Mesenchymal stem cell (in vitro differentiated cells and primary cell): ENCODE results near the gene TMEM182.

Experiments
- DNase-seq: peaks from one replicate; pipeline ENCODE4 v3.0.0-alpha.2; 2013
- H2AFZ ChIP-seq: one replicate; pipeline ENCODE4 v1.6.1; 2013; ENCODE audit warnings: low read depth, mild to moderate bottlenecking, control low read depth, inconsistent platforms, low read length, moderate library complexity
- H2AK5ac ChIP-seq: 2 replicates; pipeline ENCODE4 v1.6.1; 2013; ENCODE audit warnings: low read length, moderate library complexity, mild to moderate bottlenecking, inconsistent platforms; ENCODE audit not compliant: severe bottlenecking
- H2BK120ac ChIP-seq: one replicate; pipeline ENCODE4 v1.6.1; 2013; ENCODE audit warnings: low read depth, mild to moderate bottlenecking, inconsistent platforms, low read length, moderate library complexity
- H2BK12ac ChIP-seq, 2 experiments: one replicate each; pipeline ENCODE4 v1.6.1; 2013; ENCODE audit warnings: inconsistent platforms in 2 of 2, low read length in 2 of 2, mild to moderate bottlenecking in 2 of 2, moderate library complexity in 2 of 2, control low read depth in 1 of 2
- H2BK15ac ChIP-seq: one replicate; pipeline ENCODE4 v1.6.1; 2013; ENCODE audit warnings: mild to moderate bottlenecking, low read depth, inconsistent platforms; ENCODE audit not compliant: poor library complexity, severe bottlenecking
- H2BK5ac ChIP-seq: 2 replicates; pipeline ENCODE4 v1.6.1; 2013; ENCODE audit warnings: low read depth, mild to moderate bottlenecking, low read length, control low read depth, inconsistent platforms; ENCODE audit not compliant: poor library complexity, severe bottlenecking
- H3K14ac ChIP-seq, 2 experiments: one replicate each; pipeline ENCODE4 v1.6.1; 2013; ENCODE audit warnings: inconsistent platforms in 2 of 2, low read length in 2 of 2, control low read depth in 1 of 2, mild to moderate bottlenecking in 1 of 2, moderate library complexity in 1 of 2
- H3K18ac ChIP-seq, 2 experiments: one replicate each; pipeline ENCODE4 v1.6.1; 2013; ENCODE audit warnings: inconsistent platforms in 2 of 2, low read length in 2 of 2, control low read depth in 1 of 2, low read depth in 1 of 2, mild to moderate bottlenecking in 1 of 2
- H3K23ac ChIP-seq, 2 experiments: one replicate each; pipeline ENCODE4 v1.6.1; 2013; ENCODE audit warnings: inconsistent platforms in 2 of 2, low read length in 2 of 2, mild to moderate bottlenecking in 2 of 2, moderate library complexity in 2 of 2, control low read depth in 1 of 2
- H3K27ac ChIP-seq: 2 replicates; pipeline ENCODE4 v1.5.1; 2013; ENCODE audit warnings: mild to moderate bottlenecking, moderate library complexity, low read length, control low read depth, inconsistent platforms; ENCODE audit not compliant: poor library complexity, severe bottlenecking
- H3K27me3 ChIP-seq, 2 experiments: 2 replicates each; pipeline versions ENCODE4 v1.6.1 to v1.7.0; 2013; ENCODE audit warnings: low read length in 2 of 2, mild to moderate bottlenecking in 2 of 2, moderate library complexity in 2 of 2, control low read depth in 1 of 2, inconsistent platforms in 1 of 2; ENCODE audit not compliant: control insufficient read depth in 1 of 2, insufficient read depth in 1 of 2
- H3K36me3 ChIP-seq, 2 experiments: 2 replicates each; pipeline versions ENCODE4 v1.6.1 to v1.7.0; 2013; ENCODE audit warnings: low read length in 2 of 2, control low read depth in 1 of 2, inconsistent platforms in 1 of 2, low read depth in 1 of 2, mild to moderate bottlenecking in 1 of 2; ENCODE audit not compliant: insufficient read depth in 2 of 2, control insufficient read depth in 1 of 2
- H3K4ac ChIP-seq, 2 experiments: one replicate each; pipeline ENCODE4 v1.6.1; 2013; ENCODE audit warnings: inconsistent platforms in 2 of 2, low read length in 2 of 2, mild to moderate bottlenecking in 2 of 2, moderate library complexity in 2 of 2, control low read depth in 1 of 2, low read depth in 1 of 2
- H3K4me1 ChIP-seq: 2 replicates; pipeline ENCODE4 v1.6.1; 2013; ENCODE audit warnings: low read depth, low read length, control low read depth; ENCODE audit not compliant: control insufficient read depth, insufficient read depth
- H3K4me2 ChIP-seq: 2 replicates; pipeline ENCODE4 v1.6.1; 2013; ENCODE audit warnings: low read length, mild to moderate bottlenecking, inconsistent platforms; ENCODE audit not compliant: poor library complexity, severe bottlenecking
- H3K4me3 ChIP-seq, 2 experiments: 2 replicates each; pipeline versions ENCODE4 v1.5.1 to v1.7.0; 2013; ENCODE audit warnings: low read length in 2 of 2, mild to moderate bottlenecking in 2 of 2, control low read depth in 1 of 2, low read depth in 1 of 2; ENCODE audit not compliant: insufficient read depth in 1 of 2
- H3K79me1 ChIP-seq: replicated peaks from 2 replicates; pipeline ENCODE4 v1.6.1; 2013; ENCODE audit warnings: mild to moderate bottlenecking, control low read depth, low read length, inconsistent platforms; ENCODE audit not compliant: poor library complexity, severe bottlenecking
- H3K9ac ChIP-seq: 2 replicates; pipeline ENCODE4 v1.7.0; 2013; ENCODE audit warnings: mild to moderate bottlenecking, low read length, moderate library complexity
- H3K9me3 ChIP-seq: 2 replicates; pipeline ENCODE4 v1.7.0; 2013; ENCODE audit warnings: mild to moderate bottlenecking, low read length; ENCODE audit not compliant: control insufficient read depth
- H4K8ac ChIP-seq: one replicate; pipeline ENCODE4 v1.6.1; 2013; ENCODE audit warnings: inconsistent platforms, mild to moderate bottlenecking, low read length, moderate library complexity
- H4K91ac ChIP-seq: one replicate; pipeline ENCODE4 v1.6.1; 2013; ENCODE audit warnings: mild to moderate bottlenecking, low read length, inconsistent platforms
- WGBS: methylation state at CpG from one replicate; pipeline ENCODE4 v1.1.7; 2013; ENCODE audit warnings: mixed read lengths; 5-methylcytosine and 5-hydroxymethylcytosine counted together

Gene TMEM182

GRCh38 chr2:102755284-102755683 is 6.5 kb upstream of the TMEM182 start:
- no peak overlapping the region for H2BK12ac ChIP-seq
- no peak overlapping the region for H3K4me2 ChIP-seq
- no peaks in the 10 kb centered on the region for H3K27me3 ChIP-seq
- no peaks in the 10 kb centered on the region for H3K9me3 ChIP-seq
- no peak overlapping the region for H2AK5ac ChIP-seq
- H2BK15ac ChIP-seq: no peak overlapping the region
- H3K79me1 ChIP-seq: peaks cover 14% of the 10 kb centered on the region
- H3K14ac ChIP-seq: no peak overlapping the region
- H3K27ac ChIP-seq: no peak overlapping the region
- no peak for DNase-seq
- no peak overlapping the region for H3K4me3 ChIP-seq
- H4K91ac ChIP-seq: no peak overlapping the region
- no peaks in the 10 kb centered on the region for H3K36me3 ChIP-seq
- no peak overlapping the region for H3K9ac ChIP-seq
- no peak overlapping the region for H2BK120ac ChIP-seq
- H3K18ac ChIP-seq: no peak overlapping the region
- no peaks in the 10 kb centered on the region for H3K4me1 ChIP-seq
- no peak overlapping the region for H3K4ac ChIP-seq
- no peak overlapping the region for H4K8ac ChIP-seq
- WGBS: 88% methylated on average over 4 of the region's 4 CpGs
- H3K23ac ChIP-seq: no peak overlapping the region
- no peak overlapping the region for H2BK5ac ChIP-seq
- no peak overlapping the region for H2AFZ ChIP-seq

- no peaks in the 10 kb centered on the region for H3K9me3 ChIP-seq
- H2AFZ ChIP-seq: no peak overlapping the region
- no peak overlapping the region for H3K4me2 ChIP-seq
- no peak overlapping the region for H4K91ac ChIP-seq
- no peak overlapping the region for H3K27ac ChIP-seq
- H2BK15ac ChIP-seq: no peak overlapping the region
- H4K8ac ChIP-seq: no peak overlapping the region
- no peak overlapping the region for H3K4ac ChIP-seq
- H3K79me1 ChIP-seq: peaks cover 4% of the 10 kb centered on the region
- H2BK12ac ChIP-seq: no peak overlapping the region
- DNase-seq: no peak
- no peak overlapping the region for H2BK120ac ChIP-seq
- no peak overlapping the region for H3K18ac ChIP-seq
- H3K14ac ChIP-seq: no peak overlapping the region
- no peak overlapping the region for H2BK5ac ChIP-seq
- H3K36me3 ChIP-seq: no peaks in the 10 kb centered on the region
- H3K9ac ChIP-seq: no peak overlapping the region
- H2AK5ac ChIP-seq: no peak overlapping the region
- H3K4me3 ChIP-seq: no peak overlapping the region
- H3K27me3 ChIP-seq: no peaks in the 10 kb centered on the region
- no peaks in the 10 kb centered on the region for H3K4me1 ChIP-seq
- no peak overlapping the region for H3K23ac ChIP-seq
Observed at GRCh38 chr2:102758439-102758838, 3.4 kb upstream of the TMEM182 start.

- DNase-seq: no peak
- H3K23ac ChIP-seq: no peak overlapping the region
- no peaks in the 10 kb centered on the region for H3K9me3 ChIP-seq
- no peak overlapping the region for H4K91ac ChIP-seq
- no peak overlapping the region for H2BK120ac ChIP-seq
- H3K79me1 ChIP-seq: no peaks in the 10 kb centered on the region
- H3K4me2 ChIP-seq: no peak overlapping the region
- no peak overlapping the region for H3K27ac ChIP-seq
- 96% methylated on average over 6 of the region's 6 CpGs for WGBS
- H3K36me3 ChIP-seq: no peaks in the 10 kb centered on the region
- H2BK12ac ChIP-seq: no peak overlapping the region
- H3K4me3 ChIP-seq: no peak overlapping the region
- H2AFZ ChIP-seq: no peak overlapping the region
- no peak overlapping the region for H3K9ac ChIP-seq
- no peak overlapping the region for H2BK5ac ChIP-seq
- no peak overlapping the region for H2AK5ac ChIP-seq
- H3K4ac ChIP-seq: no peak overlapping the region
- H3K4me1 ChIP-seq: no peaks in the 10 kb centered on the region
- H2BK15ac ChIP-seq: no peak overlapping the region
- H3K27me3 ChIP-seq: no peaks in the 10 kb centered on the region
- H3K18ac ChIP-seq: no peak overlapping the region
- no peak overlapping the region for H3K14ac ChIP-seq
- H4K8ac ChIP-seq: no peak overlapping the region
Observed at GRCh38 chr2:102764083-102764482, 2.3 kb downstream of the TMEM182 start.

- no peak overlapping the region for H2BK120ac ChIP-seq
- H3K27me3 ChIP-seq: no peaks in the 10 kb centered on the region
- no peak overlapping the region for H3K4me2 ChIP-seq
- no peak overlapping the region for H3K27ac ChIP-seq
- WGBS: no CpG with 5 or more reads among the region's 1 CpG
- no peaks in the 10 kb centered on the region for H3K79me1 ChIP-seq
- H2AK5ac ChIP-seq: no peak overlapping the region
- H3K23ac ChIP-seq: no peak overlapping the region
- H2AFZ ChIP-seq: no peak overlapping the region
- H3K9ac ChIP-seq: no peak overlapping the region
- H2BK12ac ChIP-seq: no peak overlapping the region
- H3K4ac ChIP-seq: no peak overlapping the region
- H4K91ac ChIP-seq: no peak overlapping the region
- no peak overlapping the region for H3K4me3 ChIP-seq
- H2BK5ac ChIP-seq: no peak overlapping the region
- no peak for DNase-seq
- no peak overlapping the region for H2BK15ac ChIP-seq
- H3K9me3 ChIP-seq: no peaks in the 10 kb centered on the region
- H3K4me1 ChIP-seq: no peaks in the 10 kb centered on the region
- no peak overlapping the region for H4K8ac ChIP-seq
- H3K18ac ChIP-seq: no peak overlapping the region
- H3K14ac ChIP-seq: no peak overlapping the region
- no peaks in the 10 kb centered on the region for H3K36me3 ChIP-seq
Observed at GRCh38 chr2:102765061-102765460, 3.2 kb downstream of the TMEM182 start.
